MCF 10A (cell line): ENCODE results near the gene FBXW7. TPM values are rescaled to one million over a fixed set of nuclear protein-coding genes. Genes with fewer than 3 reads are reported as not detected.

Experiments
- BruUV-seq: library from RNA; stranded (reverse); fragments of 400-500 nt; replicated peaks from 2 replicates; lab custom pipeline; 2021; lab: Mats Ljungman, UMichigan
- CTCF ChIA-PET: fragments of 300-600 bp; sonication (Branson Sonifier 250); formaldehyde crosslinking; extraction: SDS; loops from one replicate; lab custom pipeline; 2021; ENCODE audit warnings: antibody characterized with exemption, inconsistent platforms; lab: Yijun Ruan, JAX
- POLR2A ChIA-PET: fragments of 300-600, 350-650 bp; sonication (Branson Sonifier 250); formaldehyde crosslinking; extraction: SDS; loops from one replicate; lab custom pipeline; 2020; ENCODE audit warnings: antibody characterized with exemption, inconsistent platforms; lab: Yijun Ruan, JAX
- DNase-seq: peaks from one replicate; pipeline ENCODE4 v3.0.0-alpha.2; 2018; ENCODE audit not compliant: unreplicated experiment
- H3K27ac Mint-ChIP-seq: one replicate; pipeline ENCODE4 v1.8.0; 2022; ENCODE audit warnings: mild to moderate bottlenecking, low read depth, mixed read lengths; ENCODE audit not compliant: unreplicated experiment
- H3K27me3 Mint-ChIP-seq: one replicate; pipeline ENCODE4 v1.8.0; 2022; ENCODE audit warnings: mixed read lengths; ENCODE audit not compliant: insufficient read depth, unreplicated experiment
- H3K36me3 Mint-ChIP-seq: one replicate; pipeline ENCODE4 v1.8.0; 2022; ENCODE audit warnings: mild to moderate bottlenecking, moderate library complexity, mixed read lengths; ENCODE audit not compliant: insufficient read depth, unreplicated experiment
- H3K4me1 Mint-ChIP-seq: one replicate; pipeline ENCODE4 v1.8.0; 2022; ENCODE audit warnings: mixed read lengths; ENCODE audit not compliant: insufficient read depth, unreplicated experiment
- H3K4me3 Mint-ChIP-seq: one replicate; pipeline ENCODE4 v1.8.0; 2022; ENCODE audit warnings: mild to moderate bottlenecking, moderate library complexity, mixed read lengths; ENCODE audit not compliant: unreplicated experiment
- H3K9me3 Mint-ChIP-seq: one replicate; pipeline ENCODE4 v1.8.0; 2022; ENCODE audit warnings: mixed read lengths; ENCODE audit not compliant: unreplicated experiment
- CTCF ChIP-seq: fragments of 200-600 bp; IDR thresholded peaks from one replicate; pipeline ENCODE4 v1.8.0; 2022; ENCODE audit warnings: antibody characterized with exemption, mild to moderate bottlenecking; ENCODE audit not compliant: unreplicated experiment
- intact Hi-C: fragments of 100-400 bp; cut with micrococcal nuclease; formaldehyde crosslinking; loops from 2 replicates; pipeline ENCODE4 v1.14.1; 2022
- total RNA-seq: library from RNA; stranded (reverse); gene quantifications from 2 replicates; pipeline ENCODE4 v1.2.3, GENCODE V29; 2022

The FBXW7 gene
- total RNA-seq, 1 experiment from 2014 or later: 40.2 TPM

GRCh38 chr4:152308951-152309350 is 226.9 kb downstream of the FBXW7 start:
- intact Hi-C loops: no loop called here
- Mint-ChIP-seq H3K27me3 (no peaks in the 10 kb centered on the region), H3K4me1 (no peaks in the 10 kb centered on the region), H3K9me3 (no peaks in the 10 kb centered on the region), H3K36me3 (peaks cover 6% of the 10 kb centered on the region), H3K27ac (no peak overlapping the region), H3K4me3 (no peak overlapping the region)
- POLR2A ChIA-PET: no interaction called here
- CTCF ChIA-PET: no interaction called here
- no peak for DNase-seq
- no peak for TF ChIP-seq CTCF
- no TSS peak for BruUV-seq

- POLR2A ChIA-PET: interaction anchor here (1.9 kb wide), 1 partner anchor 43 kb away, joined by 15 read pairs; no protein-coding TSS in a partner anchor
- no peak for DNase-seq
- intact Hi-C loops: no loop called here
- peaks cover 6% of the 10 kb centered on the region for H3K36me3 Mint-ChIP-seq
- H3K4me1 Mint-ChIP-seq: no peaks in the 10 kb centered on the region
- H3K9me3 Mint-ChIP-seq: no peaks in the 10 kb centered on the region
- no TSS peak for BruUV-seq
- H3K27ac Mint-ChIP-seq: no peak overlapping the region
- TF ChIP-seq CTCF: no peak
- H3K27me3 Mint-ChIP-seq: no peaks in the 10 kb centered on the region
- CTCF ChIA-PET: no interaction called here
- H3K4me3 Mint-ChIP-seq: no peak overlapping the region
Measured at GRCh38 chr4:152307669-152308068, 228.2 kb downstream of the FBXW7 start.

GRCh38 chr4:152306541-152306940 is 229.4 kb downstream of the FBXW7 start:
- no TSS peak for BruUV-seq
- no peak for TF ChIP-seq CTCF
- POLR2A ChIA-PET: interaction anchor here (1.0 to 1.9 kb wide), 3 partner anchors 12 to 41 kb away, joined by 3 to 15 read pairs (median 4); no protein-coding TSS in a partner anchor
- Mint-ChIP-seq H3K4me3 (no peak overlapping the region), H3K36me3 (peaks cover 6% of the 10 kb centered on the region), H3K4me1 (no peaks in the 10 kb centered on the region), H3K9me3 (no peaks in the 10 kb centered on the region), H3K27me3 (no peaks in the 10 kb centered on the region), H3K27ac (no peak overlapping the region)
- CTCF ChIA-PET: interaction anchor here (0.6 kb wide), 1 partner anchor 11 kb away, joined by 3 read pairs; no protein-coding TSS in a partner anchor
- DNase-seq: no peak
- intact Hi-C loops: no loop called here

- Mint-ChIP-seq H3K9me3 (no peaks in the 10 kb centered on the region), H3K27me3 (no peaks in the 10 kb centered on the region), H3K4me3 (no peak overlapping the region), H3K4me1 (no peaks in the 10 kb centered on the region), H3K36me3 (peaks cover 6% of the 10 kb centered on the region), H3K27ac (no peak overlapping the region)
- CTCF ChIA-PET: no interaction called here
- intact Hi-C loops: no loop called here
- no peak for DNase-seq
- POLR2A ChIA-PET: interaction anchor here (0.7 kb wide), 1 partner anchor 68 kb away, joined by 3 read pairs; no protein-coding TSS in a partner anchor
- BruUV-seq: no TSS peak
- no peak for TF ChIP-seq CTCF
Measured at GRCh38 chr4:152304220-152304619, 231.7 kb downstream of the FBXW7 start.
